ENCODE measurements around the gene PLAAT1. TPM values are rescaled to one million over a fixed set of nuclear protein-coding genes. Genes with fewer than 3 reads are reported as not detected.

PLAAT1 gene
- polyA plus RNA-seq, 3 donors = not detected

DNA sequence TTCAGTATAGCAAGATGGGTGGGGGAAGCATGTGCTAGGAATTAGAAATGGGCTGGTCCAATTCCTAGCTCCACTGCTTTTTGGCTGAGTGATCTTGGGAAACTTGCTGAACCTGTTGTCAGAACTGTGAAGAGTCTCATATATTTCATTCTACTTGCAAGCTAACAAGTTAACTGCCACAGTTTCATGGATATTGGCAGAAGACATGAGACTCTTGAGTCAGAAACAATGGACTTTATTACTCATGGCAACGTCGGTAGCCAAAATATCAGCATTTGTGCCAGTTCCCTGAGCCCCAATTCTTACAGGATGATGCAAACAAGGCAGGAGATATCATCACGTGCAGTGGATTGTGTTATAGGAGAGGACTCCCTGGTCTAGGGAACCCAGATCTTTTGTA is 26.6 kb upstream of the PLAAT1 start:
- intact Hi-C loops (cut with micrococcal nuclease) = no loop called here
- Histone ChIP-seq H3K9ac (ENCODE audit: insufficient read depth, low read length, poor library complexity, severe bottlenecking) (no peak overlapping the region), H3K79me2 (ENCODE audit: insufficient read depth, low read length) (no peaks in the 10 kb centered on the region), H3K4me3 (replicated peaks in 1 of 3; ENCODE audit: low read depth in 2 of 3, low read length in 3 of 3) (no peak overlapping the region), H3K27me3 (ENCODE audit: control insufficient read depth in 2 of 2, insufficient read depth in 2 of 2, low read length in 2 of 2) (no peaks in the 10 kb centered on the region), H3K27ac (ENCODE audit: low read depth in 1 of 2, low read length in 2 of 2) (no peak overlapping the region), H3K4me1 (ENCODE audit: control insufficient read depth in 1 of 2, insufficient read depth in 2 of 2, low read length in 2 of 2) (no peaks in the 10 kb centered on the region), H3K4me2 (replicated peaks; ENCODE audit: extremely low read depth, low read length, poor library complexity, severe bottlenecking) (no peak overlapping the region), H3K36me3 (replicated peaks in 1 of 2; ENCODE audit: control insufficient read depth in 1 of 2, insufficient read depth in 2 of 2, low read length in 2 of 2) (no peaks in the 10 kb centered on the region), H2AFZ (ENCODE audit: insufficient read depth, low read depth, low read length, poor library complexity, severe bottlenecking) (no peak overlapping the region), H4K20me1 (ENCODE audit: insufficient read depth, low read length) (no peaks in the 10 kb centered on the region), H3K9me3 (replicated peaks in 1 of 2; ENCODE audit: control insufficient read depth in 1 of 2, insufficient read depth in 1 of 2, low read length in 2 of 2) (no peaks in the 10 kb centered on the region)
- Mint-ChIP-seq H3K36me3 (no peaks in the 10 kb centered on the region), H3K9me3 (peaks cover 0 to 3% (median 0%) of the 10 kb centered on the region in 7 donors), H3K4me1 (no peaks in the 10 kb centered on the region), H3K4me3 (no peak overlapping the region), H3K27ac (no peak overlapping the region), H3K27me3 (ENCODE audit: low read depth in 3 of 3) (peaks cover 0 to 2% (median 0%) of the 10 kb centered on the region in 3 donors)
- DNase-seq = no peak
- TF ChIP-seq, protein P1, sequence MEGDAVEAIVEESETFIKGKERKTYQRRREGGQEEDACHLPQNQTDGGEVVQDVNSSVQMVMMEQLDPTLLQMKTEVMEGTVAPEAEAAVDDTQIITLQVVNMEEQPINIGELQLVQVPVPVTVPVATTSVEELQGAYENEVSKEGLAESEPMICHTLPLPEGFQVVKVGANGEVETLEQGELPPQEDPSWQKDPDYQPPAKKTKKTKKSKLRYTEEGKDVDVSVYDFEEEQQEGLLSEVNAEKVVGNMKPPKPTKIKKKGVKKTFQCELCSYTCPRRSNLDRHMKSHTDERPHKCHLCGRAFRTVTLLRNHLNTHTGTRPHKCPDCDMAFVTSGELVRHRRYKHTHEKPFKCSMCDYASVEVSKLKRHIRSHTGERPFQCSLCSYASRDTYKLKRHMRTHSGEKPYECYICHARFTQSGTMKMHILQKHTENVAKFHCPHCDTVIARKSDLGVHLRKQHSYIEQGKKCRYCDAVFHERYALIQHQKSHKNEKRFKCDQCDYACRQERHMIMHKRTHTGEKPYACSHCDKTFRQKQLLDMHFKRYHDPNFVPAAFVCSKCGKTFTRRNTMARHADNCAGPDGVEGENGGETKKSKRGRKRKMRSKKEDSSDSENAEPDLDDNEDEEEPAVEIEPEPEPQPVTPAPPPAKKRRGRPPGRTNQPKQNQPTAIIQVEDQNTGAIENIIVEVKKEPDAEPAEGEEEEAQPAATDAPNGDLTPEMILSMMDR (IDR thresholded peaks at IDR 0.05) = no peak
- WGBS (ENCODE audit: insufficient coverage) = 80% methylated on average over 1 of the region's 3 CpGs

DNA sequence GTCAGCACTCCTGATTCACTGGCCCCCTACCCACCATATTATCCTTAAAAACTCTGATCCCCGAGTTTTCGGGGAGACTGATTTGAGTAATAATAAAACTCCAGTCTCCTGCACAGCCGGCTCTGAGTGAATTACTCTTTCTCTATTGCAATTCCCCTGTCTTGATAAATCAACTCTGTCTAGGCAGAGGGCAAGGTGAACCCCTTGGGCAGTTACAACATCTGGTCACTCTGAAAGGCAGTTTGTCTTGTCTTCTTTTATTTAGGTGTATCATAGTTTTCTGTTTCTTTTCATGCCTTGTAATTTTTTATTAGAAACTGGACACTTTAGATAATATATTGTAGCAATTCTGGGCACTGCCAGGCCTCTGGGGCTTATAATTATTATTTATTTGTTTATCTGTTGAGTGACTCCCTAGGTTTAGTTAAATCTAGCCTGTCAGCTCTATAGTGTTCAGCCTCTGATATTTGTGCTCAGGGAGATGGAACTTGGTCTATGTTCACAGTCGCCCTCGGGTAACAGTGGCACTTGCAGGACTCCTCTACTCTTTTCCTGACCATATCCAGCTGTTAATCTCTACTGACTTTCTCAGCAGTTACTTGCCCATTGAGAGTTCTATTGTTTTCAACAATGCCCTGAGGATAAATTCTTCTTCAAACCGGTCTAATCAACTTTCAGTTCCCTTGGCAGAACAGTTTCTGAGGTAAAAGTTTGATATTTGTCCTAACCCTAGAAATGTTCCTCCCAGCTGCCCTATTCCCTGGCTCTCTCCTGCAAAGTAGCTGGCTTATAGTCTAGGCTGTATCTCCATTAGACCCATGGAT is 15.5 kb upstream of the PLAAT1 start:
- Histone ChIP-seq H2AFZ (ENCODE audit: insufficient read depth, low read depth, low read length, poor library complexity, severe bottlenecking) (no peak overlapping the region), H3K9ac (ENCODE audit: insufficient read depth, low read length, poor library complexity, severe bottlenecking) (no peak overlapping the region), H4K20me1 (ENCODE audit: insufficient read depth, low read length) (no peaks in the 10 kb centered on the region), H3K27me3 (ENCODE audit: control insufficient read depth in 2 of 2, insufficient read depth in 2 of 2, low read length in 2 of 2) (no peaks in the 10 kb centered on the region), H3K9me3 (replicated peaks in 1 of 2; ENCODE audit: control insufficient read depth in 1 of 2, insufficient read depth in 1 of 2, low read length in 2 of 2) (no peaks in the 10 kb centered on the region), H3K4me1 (ENCODE audit: control insufficient read depth in 1 of 2, insufficient read depth in 2 of 2, low read length in 2 of 2) (no peaks in the 10 kb centered on the region), H3K36me3 (replicated peaks in 1 of 2; ENCODE audit: control insufficient read depth in 1 of 2, insufficient read depth in 2 of 2, low read length in 2 of 2) (no peaks in the 10 kb centered on the region), H3K79me2 (ENCODE audit: insufficient read depth, low read length) (no peaks in the 10 kb centered on the region), H3K4me2 (replicated peaks; ENCODE audit: extremely low read depth, low read length, poor library complexity, severe bottlenecking) (no peak overlapping the region), H3K27ac (ENCODE audit: low read depth in 1 of 2, low read length in 2 of 2) (no peak overlapping the region), H3K4me3 (replicated peaks in 1 of 3; ENCODE audit: low read depth in 2 of 3, low read length in 3 of 3) (no peak overlapping the region)
- peaks cover 1 to 3% (median 3%) of the 10 kb centered on the region in 3 donors for H3K27me3 Mint-ChIP-seq (ENCODE audit: low read depth in 3 of 3)
- H3K27ac Mint-ChIP-seq = no peak overlapping the region
- no peak for DNase-seq
- H3K4me3 Mint-ChIP-seq = no peak overlapping the region
- 92% methylated on average over 2 of the region's 6 CpGs for WGBS (ENCODE audit: insufficient coverage)
- no peaks in the 10 kb centered on the region for H3K4me1 Mint-ChIP-seq
- H3K9me3 Mint-ChIP-seq = peaks cover 0 to 4% (median 0%) of the 10 kb centered on the region in 7 donors
- intact Hi-C loops (cut with micrococcal nuclease) = no loop called here
- H3K36me3 Mint-ChIP-seq = no peaks in the 10 kb centered on the region
- TF ChIP-seq, protein P1 (IDR thresholded peaks at IDR 0.05) = no peak
